Omental fat pad (tissue), 4 donors: ENCODE data around the gene VWA1. TPM values are rescaled to one million over a fixed set of nuclear protein-coding genes. Genes with fewer than 3 reads are reported as not detected.
A peak's percentile ranks its signal among the peaks of the same experiment; 100 is the strongest.

Experiments used
- ATAC-seq: fragments of 150-250 bp; one replicate; pipeline ENCODE4 v1.9.1; 2016; ENCODE audit warnings: mild to moderate bottlenecking, moderate library complexity; ENCODE audit not compliant: low FRiP score
- DNase-seq: peaks from one replicate; pipeline ENCODE4 v3.0.0-alpha.2; 2019; ENCODE audit warnings: low spot score
- total RNA-seq, 4 donors: library from RNA; depleted of rRNA; stranded (reverse); fragments of >200 nt; gene quantifications; one replicate each; pipeline ENCODE4 v1.1.0, GENCODE V29; 2016
- TF ChIP-seq, protein P1 (sequence below), 3 donors: fragments of 450-650 bp; IDR thresholded peaks; one replicate each; pipeline ENCODE4 v1.5.1; 2016 to 2017; ENCODE audit warnings: antibody characterized with exemption in 3 of 3, mild to moderate bottlenecking in 3 of 3, moderate library complexity in 2 of 3

The VWA1 gene, protein sequence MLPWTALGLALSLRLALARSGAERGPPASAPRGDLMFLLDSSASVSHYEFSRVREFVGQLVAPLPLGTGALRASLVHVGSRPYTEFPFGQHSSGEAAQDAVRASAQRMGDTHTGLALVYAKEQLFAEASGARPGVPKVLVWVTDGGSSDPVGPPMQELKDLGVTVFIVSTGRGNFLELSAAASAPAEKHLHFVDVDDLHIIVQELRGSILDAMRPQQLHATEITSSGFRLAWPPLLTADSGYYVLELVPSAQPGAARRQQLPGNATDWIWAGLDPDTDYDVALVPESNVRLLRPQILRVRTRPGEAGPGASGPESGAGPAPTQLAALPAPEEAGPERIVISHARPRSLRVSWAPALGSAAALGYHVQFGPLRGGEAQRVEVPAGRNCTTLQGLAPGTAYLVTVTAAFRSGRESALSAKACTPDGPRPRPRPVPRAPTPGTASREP
- 10 to 100 TPM in 3 of 4 donors, 1 to 10 TPM in 1; 6.8 to 21.1 (median 13.8) TPM for total RNA-seq

DNA sequence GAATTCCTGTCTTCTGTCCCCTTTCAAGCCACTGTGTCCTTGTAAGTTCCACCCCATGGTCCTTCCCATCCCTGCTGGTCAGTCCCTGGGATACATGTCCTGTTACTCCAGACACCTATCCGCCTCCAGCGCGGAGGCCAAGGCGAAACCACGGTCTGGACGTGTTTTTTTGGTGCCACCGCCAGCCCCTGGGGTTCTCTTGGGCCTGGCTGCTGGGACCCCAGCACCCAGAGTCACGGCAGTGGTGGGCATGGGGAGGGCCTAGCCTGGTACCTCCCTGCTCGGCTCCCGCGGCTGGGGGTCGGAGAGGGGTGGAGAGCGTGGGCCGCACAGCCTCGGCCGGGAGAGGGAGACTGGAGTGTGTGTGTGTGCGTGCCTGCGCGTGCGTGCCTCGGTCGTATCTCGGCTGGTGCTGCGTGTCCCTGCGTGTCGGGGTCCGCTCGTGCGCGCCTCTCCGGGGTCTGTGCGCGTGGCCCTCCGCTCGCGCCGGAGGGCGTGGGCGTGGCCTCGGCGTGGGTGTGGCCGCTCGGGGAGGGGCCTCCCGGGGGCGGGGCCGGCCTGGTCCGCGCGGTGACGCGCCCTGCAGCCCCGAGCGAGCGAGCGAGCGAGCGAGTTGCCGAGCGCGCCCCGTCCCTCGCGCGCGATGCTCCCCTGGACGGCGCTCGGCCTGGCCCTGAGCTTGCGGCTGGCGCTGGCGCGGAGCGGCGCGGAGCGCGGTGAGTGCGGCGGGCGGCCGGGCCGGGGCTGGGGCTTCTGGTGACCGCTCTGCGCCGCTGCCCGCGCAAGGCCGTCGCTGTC is at the start of gene VWA1:
Gene VWA1, plus strand, starts transcription at position 585 of the 798 bp plus-strand sequence. Its CDS starts 59 bp downstream, at position 644.
- TF ChIP-seq, protein P1, sequence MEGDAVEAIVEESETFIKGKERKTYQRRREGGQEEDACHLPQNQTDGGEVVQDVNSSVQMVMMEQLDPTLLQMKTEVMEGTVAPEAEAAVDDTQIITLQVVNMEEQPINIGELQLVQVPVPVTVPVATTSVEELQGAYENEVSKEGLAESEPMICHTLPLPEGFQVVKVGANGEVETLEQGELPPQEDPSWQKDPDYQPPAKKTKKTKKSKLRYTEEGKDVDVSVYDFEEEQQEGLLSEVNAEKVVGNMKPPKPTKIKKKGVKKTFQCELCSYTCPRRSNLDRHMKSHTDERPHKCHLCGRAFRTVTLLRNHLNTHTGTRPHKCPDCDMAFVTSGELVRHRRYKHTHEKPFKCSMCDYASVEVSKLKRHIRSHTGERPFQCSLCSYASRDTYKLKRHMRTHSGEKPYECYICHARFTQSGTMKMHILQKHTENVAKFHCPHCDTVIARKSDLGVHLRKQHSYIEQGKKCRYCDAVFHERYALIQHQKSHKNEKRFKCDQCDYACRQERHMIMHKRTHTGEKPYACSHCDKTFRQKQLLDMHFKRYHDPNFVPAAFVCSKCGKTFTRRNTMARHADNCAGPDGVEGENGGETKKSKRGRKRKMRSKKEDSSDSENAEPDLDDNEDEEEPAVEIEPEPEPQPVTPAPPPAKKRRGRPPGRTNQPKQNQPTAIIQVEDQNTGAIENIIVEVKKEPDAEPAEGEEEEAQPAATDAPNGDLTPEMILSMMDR (IDR thresholded peaks at IDR 0.05) = no peak
- peak; percentile 50 for DNase-seq
- ATAC-seq = peak; percentile 59

DNA sequence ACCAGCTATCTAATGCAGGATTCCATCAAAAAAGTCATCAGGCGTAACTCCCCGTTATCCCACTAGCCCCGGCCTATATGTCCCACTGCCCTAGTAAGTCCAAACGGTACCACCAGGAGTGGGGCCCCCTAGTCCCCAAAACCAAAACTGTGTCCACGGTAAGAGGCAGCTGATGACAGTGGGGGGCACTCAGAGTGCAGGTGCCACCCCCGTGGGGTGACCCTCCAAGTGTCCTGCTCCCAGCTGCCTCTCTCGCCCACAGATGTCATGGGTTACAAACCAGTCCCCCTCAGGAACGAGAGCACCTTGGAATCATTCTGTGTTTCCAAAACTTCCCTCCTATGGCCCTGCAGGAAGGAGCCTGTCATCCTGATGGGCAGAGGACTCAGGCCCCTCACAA is 49.6 kb upstream of the VWA1 start:
- TF ChIP-seq, protein P1 (IDR thresholded peaks at IDR 0.05) = no peak
- ATAC-seq (no peak), DNase-seq (no peak)

DNA sequence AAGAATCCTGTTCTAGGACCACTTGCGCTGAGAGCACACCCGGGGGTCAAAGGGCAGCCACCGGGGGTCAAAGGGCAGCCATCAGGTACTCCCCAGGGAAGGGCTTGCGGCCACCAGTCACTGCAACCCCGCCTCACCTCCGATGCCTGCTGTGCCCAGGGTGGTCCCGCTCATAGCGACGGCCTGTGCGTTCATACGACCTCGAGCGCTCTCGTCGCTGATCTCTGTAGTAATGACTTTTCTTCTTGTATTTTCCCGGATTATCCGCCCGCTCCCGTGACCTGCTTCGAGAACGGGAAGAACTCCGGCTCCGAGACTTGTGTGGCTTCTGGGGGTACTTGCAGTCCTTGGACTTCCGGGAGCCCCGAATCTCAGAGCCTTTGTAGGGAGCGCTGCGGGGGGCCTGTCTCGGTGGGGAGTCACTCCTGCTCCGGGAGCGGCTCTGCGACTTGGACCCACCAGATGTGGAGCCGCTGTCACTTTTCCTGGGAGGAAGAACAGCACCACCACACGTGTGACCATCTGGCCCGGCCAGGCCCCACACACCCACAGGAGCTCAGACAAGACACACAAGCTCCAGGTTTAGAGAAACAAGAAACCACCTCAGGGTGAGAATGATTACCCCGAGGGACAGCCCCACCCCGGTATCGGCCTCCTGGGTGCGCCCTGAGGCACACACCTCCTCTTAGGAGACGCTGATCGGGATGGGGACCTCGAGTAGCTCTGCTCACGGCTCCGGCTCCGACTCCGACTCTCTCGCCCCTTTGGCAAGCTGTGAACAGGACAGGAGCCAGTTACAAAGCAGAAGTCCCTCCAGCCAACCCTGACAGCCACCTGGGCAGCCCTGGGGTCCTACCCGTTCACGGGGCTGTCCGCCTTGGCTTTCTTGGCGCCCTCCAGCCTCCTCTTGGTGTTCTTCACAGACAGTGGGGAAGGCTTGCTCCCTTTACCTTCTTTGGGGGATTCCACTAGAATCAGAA is 48.1 kb upstream of the VWA1 start:
- ATAC-seq (no peak), DNase-seq (no peak)
- TF ChIP-seq, protein P1 (IDR thresholded peaks at IDR 0.05) = no peak

DNA sequence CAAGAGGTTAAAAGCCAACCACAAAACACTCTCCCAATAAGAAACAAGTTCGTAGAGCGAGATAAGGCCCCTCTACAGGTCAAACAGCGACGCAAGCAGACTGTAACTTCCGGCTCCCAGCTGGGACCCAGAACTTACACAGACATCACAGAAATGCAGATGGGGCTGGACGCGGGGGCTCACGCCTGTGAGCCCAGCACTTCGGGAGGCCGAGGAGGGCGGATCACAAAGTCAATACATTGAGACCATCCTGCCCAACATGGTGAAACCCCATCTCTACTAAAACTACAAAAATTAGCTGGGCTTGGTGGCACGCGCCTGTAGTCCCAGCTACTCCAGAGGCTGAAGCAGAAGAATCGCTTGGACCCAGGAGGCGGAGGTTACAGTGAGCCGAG is 47.4 kb upstream of the VWA1 start:
- ATAC-seq = no peak
- TF ChIP-seq, protein P1 (IDR thresholded peaks at IDR 0.05) = no peak

DNA sequence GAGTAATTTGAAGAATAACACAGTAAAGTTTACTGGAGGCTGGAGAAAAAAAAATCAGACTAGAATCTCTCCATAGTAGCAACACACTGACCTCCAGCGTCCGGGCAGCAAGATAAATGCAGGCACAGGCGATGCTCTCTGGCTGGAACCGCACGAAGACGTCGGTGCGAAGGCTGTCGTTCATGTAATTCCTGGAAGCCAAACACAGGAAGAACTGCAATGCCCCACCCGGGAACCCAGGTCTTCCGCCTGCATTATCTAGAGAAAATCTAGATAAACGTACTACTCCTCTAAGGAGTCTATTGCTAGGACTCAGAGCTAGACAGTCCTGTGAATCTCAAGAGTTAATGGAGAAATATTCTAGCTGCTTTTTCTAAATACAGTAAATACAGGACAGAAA is 44.8 kb upstream of the VWA1 start:
- ATAC-seq = no peak
- TF ChIP-seq, protein P1 (IDR thresholded peaks at IDR 0.05) = no peak
- no peak for DNase-seq

More for the DNA sequence above, 47.4 kb upstream of the VWA1 start:
- DNase-seq = no peak

DNA sequence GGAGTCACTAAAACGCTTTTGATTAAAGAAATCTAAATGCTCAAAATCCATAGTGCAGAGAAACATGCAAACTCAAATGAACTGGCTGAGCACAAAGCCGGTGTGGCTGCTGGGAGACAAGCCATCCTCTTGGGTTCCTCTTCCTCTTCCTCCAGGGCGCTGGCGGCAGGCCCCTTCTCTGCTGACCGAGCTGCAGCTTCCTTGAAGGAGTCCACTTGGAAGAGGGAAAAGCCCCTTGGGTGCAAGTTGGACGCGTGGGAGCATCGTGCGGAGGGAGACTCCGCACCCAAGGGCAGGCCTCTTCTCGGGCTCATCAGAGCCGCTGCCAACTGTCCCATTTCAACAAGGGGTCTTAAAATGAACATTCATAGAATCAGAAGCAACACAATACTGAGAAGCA is 44.3 kb upstream of the VWA1 start:
- DNase-seq (no peak), ATAC-seq (no peak)
- TF ChIP-seq, protein P1 (IDR thresholded peaks at IDR 0.05) = no peak
